HG03354 (cell line): ENCODE measurements around the gene CRTC1.
"Not testable (repeated sequence)": the region's sequence is repeated elsewhere in the genome, so short reads cannot be mapped to it uniquely, and the experiment has no call there.

ENCODE experiments used
- ATAC-seq: cut with Tn5 transposase; IDR thresholded peaks from one replicate; pipeline ENCODE4 v1.9.1; 2021; ENCODE audit warnings: mild to moderate bottlenecking; ENCODE audit not compliant: unreplicated experiment, poor library complexity, severe bottlenecking

CRTC1 gene

GRCh38 chr19:18718846-18719458 lies 35.5 kb downstream of the CRTC1 start:
- no peak for ATAC-seq

- ATAC-seq: no peak
These were observed 36.1 kb downstream of the CRTC1 start for GRCh38 chr19:18719541-18719940.

GRCh38 chr19:18723871-18724377 lies 40.4 kb downstream of the CRTC1 start:
- ATAC-seq: no peak

- no peak for ATAC-seq
These were observed 42.6 kb downstream of the CRTC1 start for GRCh38 chr19:18725841-18726770.

GRCh38 chr19:18726846-18727245 lies 43.4 kb downstream of the CRTC1 start:
- ATAC-seq: no peak

GRCh38 chr19:18727602-18728001 lies 44.1 kb downstream of the CRTC1 start:
- not testable (repeated sequence) for ATAC-seq

- no peak for ATAC-seq
These were observed 46.6 kb downstream of the CRTC1 start for GRCh38 chr19:18729933-18730530.

GRCh38 chr19:18730885-18731513 lies 47.5 kb downstream of the CRTC1 start:
- no peak for ATAC-seq

- ATAC-seq: no peak
These were observed 48.1 kb downstream of the CRTC1 start for GRCh38 chr19:18731562-18732008.

- no peak for ATAC-seq
These were observed 49.7 kb downstream of the CRTC1 start for GRCh38 chr19:18733196-18733647.

- ATAC-seq: not testable (repeated sequence)
These were observed 50.4 kb downstream of the CRTC1 start for GRCh38 chr19:18733762-18734332.

GRCh38 chr19:18735324-18735723 lies 51.8 kb downstream of the CRTC1 start:
- ATAC-seq: no peak

- no peak for ATAC-seq
These were observed 52.3 kb downstream of the CRTC1 start for GRCh38 chr19:18735752-18736151.

- ATAC-seq: no peak
These were observed 53.2 kb downstream of the CRTC1 start for GRCh38 chr19:18736415-18737336.

GRCh38 chr19:18737337-18737953 lies 54.0 kb downstream of the CRTC1 start:
- no peak for ATAC-seq

- no peak for ATAC-seq
These were observed 54.5 kb downstream of the CRTC1 start for GRCh38 chr19:18737954-18738351.

GRCh38 chr19:18738961-18739690 lies 55.6 kb downstream of the CRTC1 start:
- no peak for ATAC-seq
